Activated T-cell treated with anti-CD3 and anti-CD28 coated beads for 48 hours (primary cell): ENCODE data around the gene PREX1.

ENCODE experiments used
- DNase-seq: peaks from one replicate; pipeline ENCODE4 v3.0.0-alpha.2; 2020; ENCODE audit warnings: low read depth

PREX1 gene

DNA sequence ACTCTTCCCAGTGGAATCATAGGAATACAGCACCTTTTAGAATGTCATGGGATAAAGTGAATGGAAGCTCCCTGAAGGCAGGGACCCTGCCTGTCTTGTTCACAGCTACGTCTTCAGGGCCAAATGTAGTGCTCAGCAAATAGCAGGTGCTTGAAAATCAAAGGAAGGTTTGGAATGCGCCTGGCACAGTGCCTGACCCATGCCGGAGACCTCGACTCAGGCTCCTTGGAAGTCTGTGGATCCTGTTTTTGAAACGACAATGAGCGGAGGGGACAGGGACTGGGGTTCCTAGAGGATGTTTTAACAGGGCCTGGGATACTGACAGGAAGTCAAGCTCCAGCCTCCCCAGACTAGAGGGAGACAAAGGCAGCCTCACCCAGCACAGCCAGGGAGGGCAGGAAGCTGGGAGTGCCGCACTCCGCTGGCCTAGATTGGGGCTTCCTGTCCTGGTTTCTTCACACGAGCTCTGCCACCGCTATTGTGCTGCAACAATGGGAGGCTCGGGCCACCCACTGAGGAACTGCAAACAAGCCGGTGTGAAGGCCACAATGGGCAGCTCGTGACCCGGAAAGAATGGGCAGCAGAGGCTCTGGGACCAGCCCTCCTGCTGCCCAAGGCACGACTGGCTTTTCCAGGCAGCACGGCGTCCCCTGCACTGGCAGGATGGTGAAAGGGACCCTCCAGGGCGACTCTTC, 76.7 kb downstream of the PREX1 start:
- DNase-seq: no peak

DNA sequence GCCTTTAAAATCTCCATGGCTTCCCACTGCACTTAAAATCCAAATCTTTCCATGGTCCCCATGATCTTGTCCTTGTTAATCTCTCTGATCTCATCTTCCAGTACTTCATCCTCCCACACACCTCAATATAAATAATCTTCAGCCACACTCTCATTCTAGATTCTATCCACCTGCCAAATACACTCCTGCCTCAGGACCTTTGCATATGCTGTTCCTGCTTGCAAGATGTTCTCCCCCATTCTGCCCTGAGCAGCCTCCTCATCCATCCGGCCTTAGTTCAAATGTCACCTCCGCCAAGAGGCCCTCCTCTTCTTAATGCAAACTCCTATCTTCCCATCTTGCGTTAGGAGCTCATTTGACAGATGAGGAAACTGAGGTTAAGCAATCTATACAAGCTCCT, 77.4 kb downstream of the PREX1 start:
- no peak for DNase-seq

DNA sequence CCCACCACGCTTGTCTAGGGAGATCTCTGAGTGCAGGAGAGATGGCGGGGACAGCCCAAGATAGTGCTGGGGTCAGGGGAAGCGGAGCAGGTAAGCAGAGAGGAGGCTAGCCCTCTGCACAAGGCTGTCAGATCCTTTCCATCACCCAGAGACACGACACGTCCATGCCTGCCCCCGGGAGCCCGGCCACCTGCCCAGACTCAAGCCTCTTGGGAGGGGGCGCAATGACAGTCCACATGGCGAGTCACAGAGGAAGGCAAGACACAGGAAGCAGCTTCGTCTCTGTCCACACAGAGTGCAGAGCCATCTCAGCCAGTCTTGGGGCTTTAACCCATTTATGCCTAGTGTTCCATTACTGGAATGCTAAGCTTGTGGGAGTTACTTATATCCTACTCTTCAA, 78.4 kb downstream of the PREX1 start:
- no peak for DNase-seq

DNA sequence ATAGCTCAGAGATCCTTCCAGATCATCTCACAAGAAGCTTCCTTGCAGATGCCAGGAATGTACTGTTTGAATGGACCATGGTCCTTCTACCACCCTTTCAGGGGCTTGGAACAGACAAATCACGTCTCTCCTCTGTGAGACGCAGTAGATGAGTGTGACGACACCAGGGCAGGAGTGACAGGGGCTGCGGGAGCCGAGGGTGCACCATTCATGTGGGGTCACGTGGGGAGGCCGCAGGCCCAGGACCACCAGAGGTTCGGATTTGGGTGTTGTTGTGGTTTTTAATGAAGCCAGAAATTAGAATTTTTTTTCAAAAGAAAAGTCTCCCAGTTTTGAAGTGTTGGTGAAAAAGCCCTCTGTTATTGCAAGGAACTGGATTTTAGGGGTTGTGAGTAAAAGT, 79.2 kb downstream of the PREX1 start:
- DNase-seq: no peak

DNA sequence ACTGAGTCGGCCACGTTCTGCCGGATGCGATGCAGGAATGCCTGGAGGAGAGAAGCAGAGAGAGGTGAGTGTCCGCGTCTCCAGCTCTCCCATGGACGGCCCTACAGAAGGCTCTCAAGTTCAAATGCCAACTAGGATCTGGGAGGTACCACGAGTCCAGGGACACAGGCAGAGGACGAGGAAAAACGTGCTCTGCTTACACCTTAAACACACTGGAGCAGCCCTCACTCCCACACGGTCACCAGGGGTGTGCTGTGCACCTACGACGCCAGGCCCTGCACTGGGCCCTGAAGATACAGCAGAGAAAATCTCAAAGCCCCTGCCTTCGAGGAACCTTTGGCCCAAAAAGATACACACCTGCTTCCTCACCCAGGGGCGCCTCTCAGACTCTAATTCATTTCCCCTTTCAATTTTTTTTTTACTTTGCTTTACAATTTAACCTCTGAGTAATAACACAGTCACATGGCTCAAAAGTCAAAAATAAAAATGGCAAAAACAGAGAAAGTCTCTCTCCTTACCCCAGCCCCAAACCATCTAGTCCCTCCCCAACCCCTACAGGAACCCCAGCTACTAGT, 79.9 kb downstream of the PREX1 start:
- no peak for DNase-seq

DNA sequence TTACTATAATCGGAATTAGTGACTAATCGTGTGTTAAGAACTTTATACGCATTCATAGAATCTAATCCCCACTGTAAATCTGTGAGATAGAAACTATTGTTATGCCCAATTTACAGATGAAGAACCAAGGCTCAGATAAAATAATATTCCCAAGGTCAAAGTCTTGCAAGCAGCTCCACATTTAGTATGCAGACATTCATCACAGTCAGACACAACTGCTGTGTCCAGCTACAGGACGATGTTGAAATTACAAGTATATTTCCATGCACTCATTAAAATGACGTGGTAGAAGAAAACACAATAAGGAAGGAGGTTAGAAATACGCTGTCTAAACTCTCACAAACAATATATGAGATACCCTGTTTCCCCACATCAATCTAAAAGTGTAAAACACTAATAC, 82.5 kb downstream of the PREX1 start:
- DNase-seq: no peak

DNA sequence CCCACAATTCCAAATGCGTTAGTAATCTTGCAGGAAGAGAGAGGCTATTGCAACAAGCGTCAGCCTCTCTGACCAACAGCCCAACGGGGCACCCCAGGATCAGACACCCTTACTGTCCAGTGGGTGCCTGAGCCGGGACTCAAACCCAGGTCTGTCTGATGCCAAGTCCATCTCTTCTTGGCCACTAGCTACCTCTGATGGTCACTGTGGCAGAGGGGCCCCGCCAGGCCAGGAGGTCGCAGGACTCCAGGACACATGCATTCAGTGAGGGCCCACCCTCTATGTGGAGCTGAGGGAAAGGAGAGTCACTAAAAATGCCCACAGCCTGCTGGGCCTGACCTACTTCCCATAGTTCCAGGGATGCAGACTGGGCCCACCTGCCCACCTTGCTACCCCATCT, 83.3 kb downstream of the PREX1 start:
- DNase-seq: no peak

DNA sequence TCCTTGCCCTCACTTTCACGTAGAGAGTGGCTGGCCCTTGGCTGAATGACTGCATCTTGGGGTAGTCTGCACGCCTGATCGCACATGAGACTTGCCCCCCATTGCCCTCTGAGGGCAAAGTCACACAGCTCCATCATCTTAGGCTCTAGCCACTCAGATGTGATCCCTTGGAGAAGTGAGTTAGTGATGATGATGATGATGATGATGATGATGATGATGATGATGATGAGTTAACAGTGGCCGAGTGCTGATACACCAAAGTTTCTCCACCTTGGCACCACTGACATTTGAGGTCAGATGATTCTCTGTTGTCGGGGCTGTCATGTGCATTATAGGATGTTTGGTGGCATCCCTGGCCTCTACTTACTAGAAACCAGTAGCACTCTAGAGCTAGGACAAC, 84.0 kb downstream of the PREX1 start:
- DNase-seq: no peak

DNA sequence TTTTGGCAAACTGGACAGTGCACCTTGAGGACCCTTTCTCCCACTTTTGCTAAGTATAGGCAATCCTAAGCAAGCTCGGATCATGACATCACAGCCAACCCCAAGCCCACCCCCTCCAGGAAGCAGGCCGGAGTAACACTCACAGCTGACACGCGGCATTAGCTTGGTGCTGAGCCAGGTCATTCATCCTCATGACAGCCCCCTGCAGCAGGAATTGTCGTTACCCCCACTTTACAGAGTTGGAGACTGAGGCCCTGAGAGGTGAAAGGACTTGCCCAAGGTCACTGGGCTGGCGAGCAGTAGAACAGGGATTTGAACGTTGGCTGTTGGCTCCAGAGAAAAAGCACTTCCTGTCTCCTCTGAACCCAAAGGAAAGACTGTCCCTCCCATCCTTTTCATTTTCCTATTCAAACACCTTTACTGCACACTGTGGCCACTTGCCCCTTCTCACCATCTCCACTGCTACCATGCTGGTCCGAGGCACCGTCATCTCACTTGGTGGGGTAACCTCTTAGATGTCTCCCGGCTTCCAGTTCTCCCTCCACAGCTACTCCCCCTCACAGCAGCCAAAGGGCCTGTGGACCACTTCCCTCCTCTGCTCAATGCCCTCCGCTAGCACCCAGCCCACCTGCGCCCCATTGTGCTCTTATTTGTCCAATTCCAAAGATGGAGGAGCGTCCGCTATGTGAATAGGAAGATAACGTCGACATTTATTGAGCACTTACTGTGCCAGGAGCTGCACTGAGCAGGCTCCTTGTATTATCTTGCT, 84.7 kb downstream of the PREX1 start:
- DNase-seq: no peak

DNA sequence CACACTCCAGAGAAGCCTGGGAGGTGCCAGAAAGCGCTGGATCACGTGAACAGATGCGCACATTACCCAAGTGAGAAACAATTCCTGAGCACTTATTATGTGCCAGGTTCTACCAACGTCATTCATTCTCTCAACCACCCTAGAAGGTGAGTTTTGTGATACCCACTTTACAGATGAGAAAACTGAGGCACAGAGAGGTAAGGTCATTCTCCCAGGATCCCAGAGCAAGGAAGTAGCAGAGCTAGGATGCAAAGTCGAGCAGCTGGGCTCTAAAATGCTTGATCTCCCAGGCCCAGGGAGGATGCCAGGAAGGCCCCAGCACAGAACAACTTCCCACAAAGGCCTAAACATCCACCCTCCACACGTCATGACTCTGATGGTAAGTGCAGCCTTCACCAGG, 85.6 kb downstream of the PREX1 start:
- DNase-seq: no peak

DNA sequence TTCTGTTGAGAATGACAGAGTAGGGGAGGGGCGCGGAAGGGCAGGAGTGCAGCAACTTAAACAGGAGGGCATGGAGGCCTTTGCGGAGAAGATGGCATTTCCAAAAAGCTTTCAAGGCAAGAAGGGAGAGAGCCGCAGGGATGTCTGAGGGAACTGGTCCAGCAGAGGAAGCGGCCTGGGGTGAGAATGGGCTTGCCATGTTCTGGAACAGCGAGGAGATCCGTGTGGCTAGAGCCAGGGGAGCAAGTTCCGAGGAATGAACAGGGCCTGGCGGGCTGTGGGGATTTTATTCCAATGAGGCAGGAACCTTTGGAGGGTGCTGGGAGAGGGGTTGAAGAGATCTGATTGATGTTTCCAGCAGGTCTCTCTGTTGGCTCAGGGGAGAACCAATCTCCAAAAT, 86.1 kb downstream of the PREX1 start:
- no peak for DNase-seq

DNA sequence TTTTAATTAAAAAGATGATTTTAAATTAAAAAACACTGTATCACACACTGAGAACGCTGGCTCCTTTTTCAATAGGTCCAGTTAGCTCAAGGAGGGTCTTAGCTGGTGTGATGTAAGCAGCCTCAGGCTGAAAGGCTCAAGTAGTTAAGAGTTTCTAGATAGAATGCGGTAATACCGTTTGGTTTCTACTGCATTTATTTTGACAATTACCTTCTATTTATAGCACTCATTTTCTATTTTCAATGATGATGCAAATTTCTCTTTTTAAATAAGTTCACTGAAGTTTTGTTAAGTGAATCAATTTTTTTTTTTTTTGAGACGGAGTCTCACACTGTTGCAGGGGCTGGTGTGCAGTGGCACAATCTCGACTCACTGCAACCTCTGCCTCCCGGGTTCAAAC, 87.1 kb downstream of the PREX1 start:
- DNase-seq: no peak

DNA sequence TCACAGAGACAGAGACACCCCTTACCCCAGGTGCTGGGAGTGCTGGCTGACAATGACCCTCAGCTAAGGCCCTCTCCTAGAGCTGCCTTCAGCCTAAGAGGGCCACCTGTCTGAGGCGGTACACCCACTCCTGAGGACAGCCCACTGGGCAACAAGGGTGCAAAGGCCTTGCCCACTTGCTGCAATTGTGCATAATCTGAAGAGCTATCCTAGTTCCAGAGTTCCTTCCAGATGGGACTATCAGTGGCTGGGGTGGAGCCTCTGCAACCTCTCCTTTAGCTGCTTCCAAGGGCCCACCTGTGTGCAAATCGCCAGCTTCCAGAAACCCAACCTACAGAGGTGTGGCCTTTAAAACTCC, 87.5 kb downstream of the PREX1 start:
- DNase-seq: no peak

DNA sequence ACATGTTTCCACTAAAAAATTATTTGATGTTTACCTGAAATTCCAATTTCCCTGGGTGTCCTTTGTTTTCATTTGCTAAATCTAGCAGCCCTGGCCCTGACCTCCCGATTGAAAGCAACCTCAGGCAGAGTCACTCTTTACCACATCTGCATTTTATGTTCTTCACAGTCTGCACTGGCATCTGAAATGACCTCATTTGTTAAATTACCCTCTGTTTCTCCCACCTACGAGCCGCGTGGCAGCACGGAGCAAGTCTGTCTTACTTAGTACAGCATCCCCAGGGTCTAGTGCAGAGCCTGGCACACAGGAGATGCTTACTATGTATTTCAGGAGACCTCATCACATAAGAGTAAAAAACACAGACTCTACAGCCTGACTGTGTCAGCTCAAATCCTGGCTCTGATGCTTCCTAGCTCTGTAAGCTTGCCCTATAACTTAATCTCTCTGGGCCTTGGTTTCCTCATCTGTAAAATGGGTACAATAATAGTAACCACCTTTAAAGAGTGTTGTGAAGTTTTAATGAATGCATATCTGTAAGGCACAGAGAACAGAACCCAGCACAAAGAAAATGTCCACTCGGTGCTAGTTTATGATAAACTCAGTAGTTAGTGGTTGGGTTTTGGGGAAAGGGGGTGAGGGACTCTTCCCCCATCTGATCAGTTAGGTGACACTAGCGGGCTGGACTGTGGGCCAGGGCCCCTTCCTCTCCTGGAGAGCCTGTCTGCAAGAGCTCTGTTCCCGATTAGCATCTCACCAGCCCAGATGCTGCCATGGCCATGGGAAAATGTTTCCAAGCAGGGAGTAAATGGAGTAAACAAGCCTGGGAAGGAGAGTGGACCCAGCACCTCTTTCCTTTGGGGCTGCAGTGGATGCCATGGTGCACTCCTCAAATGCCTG, 88.2 kb downstream of the PREX1 start:
- no peak for DNase-seq

DNA sequence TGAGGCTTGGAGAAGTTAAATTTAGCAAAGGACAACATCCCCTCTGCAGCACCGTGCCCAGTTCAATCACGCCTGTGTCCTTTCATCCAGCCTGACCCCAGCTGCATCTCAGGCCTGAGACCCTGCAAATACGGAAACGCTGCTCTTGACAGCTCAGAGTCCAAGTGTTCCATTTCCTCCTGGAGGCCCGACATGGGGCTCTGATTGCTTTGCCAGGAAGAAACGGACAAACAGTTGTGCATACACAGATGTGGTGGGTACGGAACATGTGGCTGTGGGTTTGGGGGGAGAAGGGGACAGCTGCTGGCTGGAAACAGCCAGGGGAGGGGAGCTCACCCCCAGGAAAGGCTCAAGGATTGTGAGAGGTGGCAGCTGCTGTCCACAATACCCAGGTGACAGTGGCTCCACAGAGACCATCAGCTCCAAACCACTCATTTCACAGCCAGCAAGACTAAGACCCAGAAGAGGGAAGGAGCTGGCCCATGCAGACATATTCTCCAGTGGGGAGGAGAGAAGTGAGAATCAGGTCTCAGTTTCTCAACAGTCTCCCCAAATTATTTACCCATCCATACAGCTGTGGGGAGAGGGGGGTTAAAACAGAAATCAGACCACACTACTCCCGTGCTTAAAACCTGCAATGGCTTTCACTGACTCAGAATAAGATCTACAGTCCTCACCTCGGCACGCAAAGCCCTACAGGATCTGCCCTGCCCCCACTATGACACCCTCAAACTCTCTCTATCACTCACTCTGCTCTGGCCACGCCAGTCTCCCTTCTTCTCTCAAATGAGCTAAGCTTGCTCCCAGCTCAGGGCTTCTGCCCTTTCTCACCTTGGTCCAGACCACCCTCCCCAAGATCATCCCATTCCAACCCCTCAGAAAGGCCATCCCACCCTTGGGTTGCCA, 89.1 kb downstream of the PREX1 start:
- DNase-seq: peak; percentile 65

DNA sequence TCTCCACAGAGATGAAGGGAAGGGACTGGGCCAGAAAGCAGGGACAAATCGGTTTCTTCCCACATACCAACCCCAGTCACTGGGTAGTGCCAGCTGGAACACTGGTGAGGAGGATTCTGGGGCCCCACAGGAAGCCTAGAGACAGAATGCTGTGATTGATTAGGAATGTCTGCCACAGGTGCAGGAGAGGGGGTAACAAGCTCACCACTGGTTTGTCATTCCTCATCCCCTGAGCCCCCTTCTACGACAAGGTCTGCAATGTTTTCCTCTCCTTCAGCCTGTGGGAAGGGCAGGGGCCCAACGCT, 89.8 kb downstream of the PREX1 start:
- DNase-seq: no peak

DNA sequence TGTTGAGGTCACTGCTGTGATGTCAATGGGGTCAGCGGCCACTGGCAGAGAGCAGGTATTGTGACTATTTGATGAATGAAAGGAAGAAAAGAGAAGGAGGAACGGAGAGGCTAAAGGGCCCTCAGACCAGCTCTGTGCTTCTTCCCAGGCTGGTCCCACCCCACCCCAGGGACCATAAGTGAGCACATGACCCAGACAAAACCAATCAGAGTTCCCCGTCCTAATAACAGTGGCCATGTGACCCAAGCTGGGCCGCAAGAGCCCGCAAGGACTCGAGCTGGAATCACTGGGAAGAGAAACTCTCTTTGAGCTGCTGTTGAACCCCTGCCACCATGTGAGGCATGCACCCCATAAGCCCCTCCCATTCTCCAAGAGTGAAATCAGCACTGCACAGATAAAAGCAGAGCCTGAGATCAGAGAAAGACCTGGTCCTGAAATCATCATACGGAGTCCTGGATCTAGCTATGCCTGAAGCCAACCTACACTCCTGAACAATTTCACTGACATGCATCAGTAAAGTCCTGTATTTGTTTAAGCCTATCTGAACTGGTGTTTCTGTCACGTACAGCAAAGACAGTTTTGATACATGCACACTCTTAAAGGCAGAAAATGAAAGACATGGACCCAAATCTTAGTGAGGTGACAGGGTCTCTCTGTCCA, 90.2 kb downstream of the PREX1 start:
- no peak for DNase-seq

DNA sequence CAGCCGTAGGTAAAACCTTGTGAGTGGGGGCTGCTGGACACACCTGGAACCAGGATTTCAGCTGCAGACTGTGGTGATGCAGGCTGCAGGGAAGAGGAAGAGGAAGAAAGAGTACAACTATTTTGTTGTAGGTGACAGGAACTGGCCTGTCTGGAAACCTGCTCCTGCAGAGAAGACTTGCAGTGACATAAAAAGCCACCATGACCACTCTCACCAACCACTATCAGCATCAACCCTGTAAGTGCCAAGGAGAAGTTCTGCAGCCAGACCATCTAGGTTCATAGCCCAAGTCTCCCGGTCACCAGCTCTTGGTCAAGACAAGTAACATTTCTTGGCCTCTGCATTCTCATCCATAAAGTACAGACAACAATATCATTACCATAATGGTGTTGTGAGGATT, 91.2 kb downstream of the PREX1 start:
- DNase-seq: no peak

DNA sequence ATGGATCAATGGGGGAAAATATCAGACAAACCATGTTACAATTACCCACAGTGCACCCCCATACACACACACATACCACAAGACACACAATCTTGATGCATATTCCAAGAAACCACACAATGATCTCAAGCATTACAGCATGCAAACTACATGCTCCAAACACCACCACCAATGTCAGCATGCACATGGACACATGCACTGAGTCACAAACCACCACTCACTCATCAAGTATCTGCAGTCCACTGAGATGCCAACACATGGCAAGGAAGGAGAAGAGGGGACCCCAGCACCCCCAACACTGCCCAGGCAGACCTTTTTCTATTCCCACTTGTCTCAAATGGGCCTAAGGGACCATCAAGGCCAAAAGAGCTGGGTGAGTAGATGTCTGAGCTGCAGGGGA, 91.6 kb downstream of the PREX1 start:
- no peak for DNase-seq

DNA sequence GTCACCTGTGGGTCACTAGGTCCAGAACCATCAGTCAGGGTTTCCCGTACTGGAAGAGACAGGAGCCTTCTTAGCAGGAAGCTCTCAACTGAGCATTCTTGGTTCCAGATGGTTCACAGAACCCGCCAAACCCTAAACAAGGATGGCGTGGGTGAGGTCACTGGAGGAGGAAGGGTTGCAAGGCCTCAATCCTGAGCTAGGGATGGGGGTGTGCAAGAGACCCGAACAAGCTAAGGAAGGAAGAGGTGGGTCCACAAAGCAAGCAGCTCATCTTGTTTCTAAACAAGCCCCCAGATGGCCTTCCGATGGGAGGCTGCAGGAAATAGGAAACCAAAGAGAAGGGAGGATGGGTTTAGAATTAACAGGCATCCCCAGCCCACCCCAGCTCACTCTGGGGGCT, 92.7 kb downstream of the PREX1 start:
- DNase-seq: no peak

DNA sequence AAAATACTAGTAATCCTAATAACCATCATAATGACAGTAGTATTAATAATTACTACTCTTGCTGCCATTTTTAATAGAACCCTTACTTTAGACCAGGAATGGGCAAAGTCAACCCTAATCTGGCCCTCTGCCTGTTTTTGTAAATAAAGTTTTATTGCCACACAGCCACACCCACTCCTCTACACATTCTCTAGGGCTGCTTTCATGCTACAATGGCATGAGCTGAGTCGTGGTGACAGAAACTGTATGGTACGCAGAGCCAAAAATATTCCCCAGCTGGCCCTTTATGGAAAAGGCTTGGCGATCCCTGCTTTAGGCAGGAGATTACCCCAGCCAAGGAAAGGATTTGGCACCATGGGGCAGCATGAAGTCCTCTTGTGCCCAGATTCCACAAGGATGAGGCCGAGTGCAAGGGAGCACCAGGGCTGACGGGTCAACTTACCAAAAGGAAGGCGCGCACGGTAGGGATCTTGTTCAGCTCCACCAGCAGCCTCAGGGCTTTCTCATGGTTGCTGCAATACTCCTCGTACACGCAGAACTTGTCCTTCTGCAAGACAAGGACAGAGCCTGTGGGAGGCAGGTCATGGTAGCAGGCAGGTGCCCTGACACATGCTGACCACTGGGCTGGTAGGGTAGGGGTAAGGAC, 93.6 kb downstream of the PREX1 start:
- DNase-seq: no peak
